Activated T-cell treated with anti-CD3 and anti-CD28 coated beads, Interleukin-2, amount 50 U/mL, for 4 hours (primary cell): ENCODE results near the gene CDC14C. TPM values are rescaled to one million over a fixed set of nuclear protein-coding genes. Genes with fewer than 3 reads are reported as not detected.

Source experiments
- ATAC-seq, 2 donors: fragments of 200-7000 bp; cut with Tn5 transposase; one replicate each; pipeline ENCODE4 v1.10.0; 2021
- DNase-seq: peaks from one replicate; pipeline ENCODE4 v3.0.0-alpha.2; 2020
- H3K27me3 Mint-ChIP-seq: one replicate; pipeline ENCODE4 v1.8.0; 2021; ENCODE audit warnings: low read depth, mixed read lengths
- H3K36me3 Mint-ChIP-seq: one replicate; pipeline ENCODE4 v1.8.0; 2022; ENCODE audit warnings: mixed read lengths; ENCODE audit not compliant: insufficient read depth
- H3K4me1 Mint-ChIP-seq: one replicate; pipeline ENCODE4 v1.8.0; 2021; ENCODE audit warnings: low read depth, mixed read lengths
- H3K4me3 Mint-ChIP-seq: one replicate; pipeline ENCODE4 v1.8.0; 2021; ENCODE audit warnings: mild to moderate bottlenecking, moderate library complexity, mixed read lengths
- H3K9me3 Mint-ChIP-seq: one replicate; pipeline ENCODE4 v1.8.0; 2021; ENCODE audit warnings: mixed read lengths
- total RNA-seq, 3 donors: library from RNA; stranded (reverse); gene quantifications; one replicate each; pipeline ENCODE4 v1.2.1, GENCODE V29; 2021

Gene CDC14C
- total RNA-seq, 3 donors from 2014 or later, result not detected

DNA sequence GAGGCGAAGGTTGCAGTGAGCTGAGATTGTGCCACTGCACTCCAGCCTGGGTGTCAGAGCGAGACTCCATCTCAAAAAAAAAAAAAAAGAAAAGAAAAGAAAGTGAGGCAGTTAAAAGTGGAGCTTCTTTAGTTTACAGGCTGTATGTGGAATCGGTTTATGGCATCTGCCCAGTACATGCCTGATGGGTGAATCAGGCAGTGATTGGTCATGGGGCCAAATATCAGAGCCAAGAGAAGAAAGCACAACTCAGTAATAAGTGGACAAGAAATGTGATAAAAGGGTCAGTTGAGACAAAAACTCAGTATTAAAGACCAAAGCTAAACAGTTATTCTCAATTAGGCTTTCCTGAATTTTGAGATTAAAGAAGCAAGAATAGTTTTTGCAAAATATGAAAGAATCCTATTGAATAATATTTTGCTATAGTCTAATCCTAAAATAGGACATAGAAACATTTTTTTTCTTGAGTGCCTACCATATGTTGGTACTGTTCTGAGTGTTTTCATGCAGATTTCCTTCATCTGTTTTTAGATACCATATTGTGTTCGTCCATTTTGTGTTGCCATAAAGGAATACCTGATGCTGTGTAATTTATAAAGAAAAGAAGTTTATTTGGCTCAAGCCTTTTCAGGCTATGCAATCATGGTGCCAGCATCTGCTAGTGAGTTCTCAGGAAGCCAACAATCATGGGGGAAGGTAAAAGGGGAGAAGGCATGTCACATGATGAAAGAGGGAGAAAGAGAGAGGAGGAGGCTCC, 14.4 kb downstream of the CDC14C start:
- H3K36me3 Mint-ChIP-seq, result no peaks in the 10 kb centered on the region
- no peak overlapping the region for H3K4me3 Mint-ChIP-seq
- peaks cover 3% of the 10 kb centered on the region for H3K9me3 Mint-ChIP-seq
- H3K4me1 Mint-ChIP-seq, result no peaks in the 10 kb centered on the region
- DNase-seq, result no peak
- no peaks in the 10 kb centered on the region for H3K27me3 Mint-ChIP-seq
- ATAC-seq, result no peak

DNA sequence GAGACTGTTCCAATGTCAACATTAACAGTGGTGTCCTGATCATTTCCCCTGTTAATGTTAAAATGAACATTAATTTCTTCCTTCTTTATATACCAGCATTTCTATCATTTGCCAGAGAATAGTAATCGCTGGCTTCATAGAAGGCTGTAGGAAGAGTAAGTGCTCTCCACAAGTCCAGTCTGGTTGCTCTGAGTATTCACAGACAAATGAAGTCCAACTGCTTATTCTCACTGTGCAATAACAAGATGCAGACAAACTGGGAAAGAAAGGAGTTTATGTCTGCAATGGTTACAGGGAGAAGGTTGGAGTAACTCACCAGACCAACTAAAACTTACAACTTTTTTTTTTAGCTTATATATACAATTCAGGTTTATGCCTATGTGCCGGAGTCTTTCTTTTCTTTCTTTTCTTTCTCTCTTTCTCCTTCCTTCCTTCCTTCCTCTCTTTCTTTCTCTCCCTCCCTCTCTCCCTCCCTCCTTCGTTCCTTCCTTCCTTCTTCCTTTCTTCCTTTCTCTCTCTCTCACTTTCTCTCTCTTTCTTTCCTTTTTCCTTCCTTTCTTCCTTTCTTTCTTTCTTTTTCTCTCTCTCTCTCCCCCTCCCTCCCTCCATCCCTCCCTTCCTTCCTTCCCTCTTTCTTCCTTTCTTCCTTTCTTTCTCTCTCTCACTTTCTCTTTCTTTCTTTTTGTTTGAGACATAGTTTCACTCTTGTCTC, 19.1 kb downstream of the CDC14C start:
- no peak overlapping the region for H3K4me3 Mint-ChIP-seq
- H3K36me3 Mint-ChIP-seq, result no peaks in the 10 kb centered on the region
- H3K4me1 Mint-ChIP-seq, result no peaks in the 10 kb centered on the region
- H3K27me3 Mint-ChIP-seq, result no peaks in the 10 kb centered on the region
- H3K9me3 Mint-ChIP-seq, result peaks cover 8% of the 10 kb centered on the region
- DNase-seq (no peak), ATAC-seq (no peak)

DNA sequence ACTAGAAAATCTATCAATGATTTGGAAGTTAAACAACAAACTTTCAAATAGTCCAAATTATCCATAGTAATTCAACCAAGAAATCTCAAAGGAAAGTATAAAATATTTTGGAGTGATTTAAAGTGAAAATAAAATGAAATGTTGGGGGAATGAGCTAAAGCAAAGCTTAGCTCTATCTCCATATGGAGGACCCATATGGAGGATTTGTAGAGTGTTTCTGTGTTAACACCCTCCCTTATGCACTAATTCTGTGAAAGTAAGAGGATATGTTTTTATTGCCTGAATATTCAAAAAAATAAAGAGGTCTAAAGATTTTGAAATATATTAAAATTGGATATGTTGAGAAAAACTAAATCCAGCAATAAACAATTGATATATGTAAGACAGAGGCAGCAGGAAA, 31.6 kb downstream of the CDC14C start:
- no peaks in the 10 kb centered on the region for H3K36me3 Mint-ChIP-seq
- H3K4me3 Mint-ChIP-seq, result no peak overlapping the region
- peaks cover 2% of the 10 kb centered on the region for H3K9me3 Mint-ChIP-seq
- DNase-seq (no peak), ATAC-seq (no peak)
- no peaks in the 10 kb centered on the region for H3K4me1 Mint-ChIP-seq
- H3K27me3 Mint-ChIP-seq, result no peaks in the 10 kb centered on the region

DNA sequence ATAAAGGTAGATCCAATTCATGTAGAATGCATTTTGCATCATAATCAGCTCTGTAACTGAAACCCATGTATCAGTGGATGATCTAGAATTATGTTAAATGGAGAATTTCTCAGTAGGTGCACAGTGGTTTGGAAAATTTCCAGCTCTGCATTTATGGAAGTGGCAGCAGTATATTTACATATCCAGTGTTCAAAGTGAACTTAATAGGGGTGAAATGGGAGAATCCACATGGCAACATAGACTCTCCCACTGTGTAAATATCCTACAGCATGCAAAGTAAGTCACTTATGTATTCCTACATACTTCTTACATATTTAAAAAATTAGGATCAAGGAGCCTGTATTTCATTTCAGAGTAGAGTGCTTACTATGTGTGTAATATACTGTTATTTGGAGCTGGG, 35.3 kb downstream of the CDC14C start:
- Mint-ChIP-seq H3K9me3 (peaks cover 4% of the 10 kb centered on the region), H3K36me3 (no peaks in the 10 kb centered on the region), H3K4me3 (no peak overlapping the region), H3K27me3 (no peaks in the 10 kb centered on the region), H3K4me1 (no peaks in the 10 kb centered on the region)
- ATAC-seq, result no peak
- DNase-seq, result no peak

DNA sequence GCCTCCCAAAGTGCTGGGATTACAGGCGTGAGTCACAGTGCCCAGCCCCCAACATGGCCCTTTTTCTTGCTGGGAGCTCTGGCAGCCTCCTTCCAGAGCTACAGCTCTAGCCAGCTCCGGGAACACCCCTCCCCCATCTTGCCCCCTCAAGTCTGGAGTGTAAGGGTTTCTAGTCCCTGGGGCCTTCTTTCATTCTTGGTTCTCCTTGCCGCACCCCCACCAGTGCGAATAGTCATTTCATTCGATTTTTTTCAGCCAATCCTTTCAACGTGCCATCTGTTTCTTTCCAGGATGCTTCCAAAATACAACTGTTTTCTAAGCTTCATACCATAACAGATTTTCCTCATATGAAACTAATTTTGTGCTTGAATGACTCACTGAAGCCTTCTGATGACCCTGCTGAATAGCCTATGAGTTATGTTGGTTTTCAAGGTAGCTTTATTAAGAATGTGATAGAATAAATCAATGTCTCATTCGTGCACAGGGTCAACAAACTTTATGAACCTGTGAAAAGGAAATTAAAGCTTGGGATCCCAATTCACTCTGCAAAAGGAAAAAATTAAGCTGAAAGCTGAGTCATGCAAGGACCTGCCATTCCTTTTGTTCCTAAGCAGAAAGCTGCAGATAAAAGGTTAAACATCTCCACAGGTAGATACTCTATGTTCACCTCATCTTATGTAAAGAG, 38.6 kb downstream of the CDC14C start:
- H3K27me3 Mint-ChIP-seq, result no peaks in the 10 kb centered on the region
- ATAC-seq (no peak), DNase-seq (no peak)
- H3K36me3 Mint-ChIP-seq, result no peaks in the 10 kb centered on the region
- H3K4me1 Mint-ChIP-seq, result no peaks in the 10 kb centered on the region
- H3K4me3 Mint-ChIP-seq, result no peak overlapping the region
- peaks cover 4% of the 10 kb centered on the region for H3K9me3 Mint-ChIP-seq

DNA sequence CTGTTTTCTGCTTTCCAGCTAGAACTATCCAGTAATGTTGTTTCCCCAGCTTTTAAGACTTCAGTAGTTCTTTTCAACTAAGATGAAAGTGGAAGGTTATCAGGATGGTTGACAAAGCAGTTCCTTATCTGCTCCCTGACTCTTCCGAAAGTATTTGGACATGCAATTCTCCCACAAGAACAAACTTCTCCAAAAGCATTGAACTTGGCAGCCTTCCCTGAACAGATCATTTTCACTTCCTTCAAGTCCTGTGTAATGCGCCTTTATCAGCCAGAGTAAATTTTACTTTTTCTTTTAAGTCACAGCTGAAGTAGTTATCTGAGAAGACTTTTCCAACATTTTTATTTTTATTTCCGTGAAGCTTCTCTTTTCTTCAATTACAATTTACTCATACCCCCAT, 39.7 kb downstream of the CDC14C start:
- no peak for ATAC-seq
- DNase-seq, result no peak
- Mint-ChIP-seq H3K27me3 (no peaks in the 10 kb centered on the region), H3K4me1 (no peaks in the 10 kb centered on the region), H3K36me3 (no peaks in the 10 kb centered on the region), H3K4me3 (no peak overlapping the region), H3K9me3 (peaks cover 4% of the 10 kb centered on the region)

DNA sequence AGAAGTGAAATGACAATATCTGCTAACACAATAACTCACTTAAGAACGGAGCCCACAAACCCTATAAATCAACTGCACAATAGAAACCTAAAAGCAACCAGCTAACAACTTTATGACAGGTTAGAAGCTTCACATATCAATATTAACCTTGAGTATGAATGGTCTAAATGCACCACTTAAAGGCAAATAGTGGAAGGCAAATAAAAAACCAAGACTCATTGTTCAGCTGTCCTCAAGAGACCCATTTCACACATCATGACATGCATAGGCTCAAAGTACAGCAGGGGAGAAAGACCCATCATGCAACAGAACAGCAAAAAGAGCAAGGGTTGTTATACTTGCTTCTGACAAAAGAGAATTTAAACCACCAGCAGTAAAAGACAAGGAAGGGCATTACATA, 46.8 kb downstream of the CDC14C start:
- Mint-ChIP-seq H3K4me3 (no peak overlapping the region), H3K27me3 (no peaks in the 10 kb centered on the region), H3K36me3 (no peaks in the 10 kb centered on the region), H3K9me3 (peaks cover 12% of the 10 kb centered on the region), H3K4me1 (no peaks in the 10 kb centered on the region)
- ATAC-seq (no peak), DNase-seq (no peak)

DNA sequence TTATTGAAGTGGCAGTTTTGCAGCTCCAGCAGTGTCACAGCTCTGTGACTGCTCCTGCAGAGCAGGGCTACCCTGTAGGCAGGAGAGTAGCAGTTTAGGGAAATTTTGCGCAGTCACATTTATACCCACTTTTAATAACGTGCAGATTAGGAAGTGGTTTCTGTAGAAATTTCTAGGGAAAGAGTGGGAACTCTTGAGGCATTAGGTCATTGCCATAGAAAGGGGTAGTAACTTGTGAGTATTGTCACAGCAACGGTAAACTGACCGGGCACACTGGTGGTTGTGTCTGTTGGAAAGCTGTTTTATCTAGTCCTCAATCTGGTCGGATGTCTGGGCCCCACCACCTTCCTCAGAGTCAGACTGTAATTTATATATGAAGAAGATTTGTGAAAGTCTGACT, 51.9 kb downstream of the CDC14C start:
- no peak for DNase-seq
- H3K27me3 Mint-ChIP-seq, result no peaks in the 10 kb centered on the region
- ATAC-seq, result no peak

DNA sequence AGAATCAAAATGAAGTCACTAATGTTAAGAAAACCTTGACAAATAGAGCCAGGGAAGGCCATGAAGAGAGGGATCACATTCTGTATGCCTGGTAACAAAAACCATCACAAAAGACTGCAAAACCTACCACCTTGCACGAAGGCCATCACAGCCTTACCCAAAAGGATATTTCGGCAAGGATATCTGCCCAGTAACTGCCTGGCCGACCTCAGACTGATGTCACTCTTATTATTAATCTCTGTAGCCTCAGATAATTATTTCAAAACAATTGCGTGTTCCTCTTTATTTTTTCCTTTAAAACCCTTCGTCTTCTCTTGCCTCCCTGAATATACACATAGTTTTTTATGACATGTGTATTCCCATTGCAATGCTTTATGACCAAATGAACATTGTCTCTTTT, 52.5 kb downstream of the CDC14C start:
- H3K4me1 Mint-ChIP-seq, result no peaks in the 10 kb centered on the region
- DNase-seq (no peak), ATAC-seq (no peak)
- no peaks in the 10 kb centered on the region for H3K36me3 Mint-ChIP-seq
- peaks cover 13% of the 10 kb centered on the region for H3K9me3 Mint-ChIP-seq
- H3K27me3 Mint-ChIP-seq, result no peaks in the 10 kb centered on the region
- no peak overlapping the region for H3K4me3 Mint-ChIP-seq

More for the DNA sequence above, 51.9 kb downstream of the CDC14C start:
- Mint-ChIP-seq H3K9me3 (peaks cover 10% of the 10 kb centered on the region), H3K4me3 (no peak overlapping the region), H3K36me3 (no peaks in the 10 kb centered on the region), H3K4me1 (no peaks in the 10 kb centered on the region)
